GM19035 (cell line): Measurements from ENCODE around the gene GALNT8.
"Not testable (repeated sequence)": the region's sequence is repeated elsewhere in the genome, so short reads cannot be mapped to it uniquely, and the experiment has no call there.

Experiments used
- ATAC-seq: cut with Tn5 transposase; IDR thresholded peaks from one replicate; pipeline ENCODE4 v1.9.1; 2021; ENCODE audit not compliant: unreplicated experiment

GALNT8 gene

GRCh38 chr12:4719821-4720636 lies at the start of gene GALNT8:
GALNT8 (plus strand) TSS chr12:4720400; CDS start chr12:4720678, 278 bp downstream.
- ATAC-seq: no peak

- ATAC-seq: no peak
Observed at GRCh38 chr12:4679711-4680110, 40.5 kb upstream of the GALNT8 start.

GRCh38 chr12:4681732-4682131 lies 38.5 kb upstream of the GALNT8 start:
- ATAC-seq: no peak

- no peak for ATAC-seq
Observed at GRCh38 chr12:4685317-4685716, 34.9 kb upstream of the GALNT8 start.

- ATAC-seq: no peak
Observed at GRCh38 chr12:4690760-4691159, 29.4 kb upstream of the GALNT8 start.

- no peak for ATAC-seq
Observed at GRCh38 chr12:4700621-4701026, 19.6 kb upstream of the GALNT8 start.

- no peak for ATAC-seq
Observed at GRCh38 chr12:4701395-4702190, 18.6 kb upstream of the GALNT8 start.

- ATAC-seq: no peak
Observed at GRCh38 chr12:4703676-4704075, 16.5 kb upstream of the GALNT8 start.

GRCh38 chr12:4705824-4706223 lies 14.4 kb upstream of the GALNT8 start:
- no peak for ATAC-seq

- no peak for ATAC-seq
Observed at GRCh38 chr12:4707306-4707705, 12.9 kb upstream of the GALNT8 start.

GRCh38 chr12:4710113-4710512 lies 10.1 kb upstream of the GALNT8 start:
- ATAC-seq: no peak

GRCh38 chr12:4714879-4715278 lies 5.3 kb upstream of the GALNT8 start:
- no peak for ATAC-seq

- ATAC-seq: no peak
Observed at GRCh38 chr12:4717806-4718205, 2.4 kb upstream of the GALNT8 start.

GRCh38 chr12:4720637-4720995 lies 416 bp downstream of the GALNT8 start:
- ATAC-seq: no peak

GRCh38 chr12:4721587-4721986 lies 1.4 kb downstream of the GALNT8 start:
- ATAC-seq: not testable (repeated sequence)

GRCh38 chr12:4723226-4723625 lies 3.0 kb downstream of the GALNT8 start:
- no peak for ATAC-seq

GRCh38 chr12:4725057-4725456 lies 4.9 kb downstream of the GALNT8 start:
- ATAC-seq: no peak

GRCh38 chr12:4734625-4735340 lies 14.6 kb downstream of the GALNT8 start:
- no peak for ATAC-seq

- no peak for ATAC-seq
Observed at GRCh38 chr12:4736091-4736490, 15.9 kb downstream of the GALNT8 start.

GRCh38 chr12:4738541-4738940 lies 18.3 kb downstream of the GALNT8 start:
- ATAC-seq: no peak

- ATAC-seq: no peak
Observed at GRCh38 chr12:4742416-4742970, 22.3 kb downstream of the GALNT8 start.
